Mononuclear cell (primary cell): ENCODE data around the gene CDH18. TPM values are rescaled to one million over a fixed set of nuclear protein-coding genes. Genes with fewer than 3 reads are reported as not detected.

ENCODE experiments used
- H3K27me3 ChIP-seq: 2 replicates; pipeline ENCODE4 v1.6.0; 2011; ENCODE audit warnings: low read length, control low read depth; ENCODE audit not compliant: insufficient read depth
- H3K4me1 ChIP-seq: 2 replicates; pipeline ENCODE4 v1.5.1; 2011; ENCODE audit warnings: mild to moderate bottlenecking, low read length, control low read depth; ENCODE audit not compliant: insufficient read depth
- H3K4me3 ChIP-seq: 2 replicates; pipeline ENCODE4 v1.5.1; 2011; ENCODE audit warnings: mild to moderate bottlenecking, low read length, moderate library complexity
- H3K9me3 ChIP-seq: 2 replicates; pipeline ENCODE4 v1.5.1; 2011; ENCODE audit warnings: low read depth, mild to moderate bottlenecking, control low read depth, low read length
- total RNA-seq: library from RNA; depleted of rRNA; stranded (reverse); fragments of >200 nt; gene quantifications from one replicate; pipeline ENCODE4 v1.2.3, GENCODE V29; 2012

Gene CDH18
- total RNA-seq, 1 donor: not detected

- Histone ChIP-seq H3K27me3 (no peaks in the 10 kb centered on the region), H3K9me3 (peaks cover 5% of the 10 kb centered on the region), H3K4me1 (no peaks in the 10 kb centered on the region), H3K4me3 (no peak overlapping the region)
Measured at GRCh38 chr5:19605846-19606407, 382.1 kb downstream of the CDH18 start.

DNA sequence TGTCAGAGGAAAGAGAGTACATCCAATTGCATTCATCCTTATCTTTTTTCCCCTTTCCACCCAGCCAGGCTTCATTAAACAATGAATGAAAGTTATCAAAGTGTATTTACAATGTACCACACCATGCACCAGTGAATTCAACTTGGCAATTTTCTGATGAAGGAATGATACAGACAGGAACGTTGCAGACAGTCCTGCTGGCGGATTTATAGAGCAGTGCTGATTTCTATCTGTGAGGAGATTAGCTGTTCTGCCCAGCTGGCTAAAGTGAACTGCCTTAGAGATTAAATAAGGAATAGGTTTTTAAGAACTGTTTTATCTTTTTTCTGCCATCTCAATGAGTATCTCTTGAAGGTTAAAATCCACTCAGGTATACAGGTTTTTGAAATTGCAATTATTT, 403.9 kb downstream of the CDH18 start:
- H3K27me3 ChIP-seq: no peaks in the 10 kb centered on the region
- no peaks in the 10 kb centered on the region for H3K9me3 ChIP-seq
- no peaks in the 10 kb centered on the region for H3K4me1 ChIP-seq
- H3K4me3 ChIP-seq: no peak overlapping the region

- Histone ChIP-seq H3K4me1 (no peaks in the 10 kb centered on the region), H3K27me3 (no peaks in the 10 kb centered on the region), H3K9me3 (peaks cover 5% of the 10 kb centered on the region), H3K4me3 (no peak overlapping the region)
Measured at GRCh38 chr5:19577882-19578281, 410.1 kb downstream of the CDH18 start.

DNA sequence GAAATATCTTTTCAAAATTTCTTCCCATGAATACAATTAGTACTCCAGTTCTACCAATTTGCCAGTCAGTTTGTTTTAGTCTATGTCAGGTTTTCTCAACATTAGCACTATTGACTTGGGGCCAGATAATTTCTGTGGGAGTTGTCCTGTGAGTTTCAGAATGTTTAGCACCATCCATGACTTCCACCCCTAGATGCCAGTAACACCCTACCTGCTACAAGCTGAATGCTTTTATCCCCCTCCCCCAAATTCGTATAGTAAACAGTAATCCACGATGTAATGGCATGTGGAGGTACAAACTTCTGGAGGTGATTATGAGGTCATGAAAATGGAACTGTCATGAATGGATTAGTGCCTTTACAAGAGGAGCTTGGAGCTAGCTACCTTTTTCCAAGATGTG, 420.0 kb downstream of the CDH18 start:
- H3K4me1 ChIP-seq: no peaks in the 10 kb centered on the region
- no peak overlapping the region for H3K4me3 ChIP-seq
- H3K9me3 ChIP-seq: no peaks in the 10 kb centered on the region
- H3K27me3 ChIP-seq: no peaks in the 10 kb centered on the region

GRCh38 chr5:19565466-19565865, 422.5 kb downstream of the CDH18 start:
- Histone ChIP-seq H3K9me3 (no peaks in the 10 kb centered on the region), H3K4me3 (no peak overlapping the region), H3K4me1 (no peaks in the 10 kb centered on the region), H3K27me3 (no peaks in the 10 kb centered on the region)

DNA sequence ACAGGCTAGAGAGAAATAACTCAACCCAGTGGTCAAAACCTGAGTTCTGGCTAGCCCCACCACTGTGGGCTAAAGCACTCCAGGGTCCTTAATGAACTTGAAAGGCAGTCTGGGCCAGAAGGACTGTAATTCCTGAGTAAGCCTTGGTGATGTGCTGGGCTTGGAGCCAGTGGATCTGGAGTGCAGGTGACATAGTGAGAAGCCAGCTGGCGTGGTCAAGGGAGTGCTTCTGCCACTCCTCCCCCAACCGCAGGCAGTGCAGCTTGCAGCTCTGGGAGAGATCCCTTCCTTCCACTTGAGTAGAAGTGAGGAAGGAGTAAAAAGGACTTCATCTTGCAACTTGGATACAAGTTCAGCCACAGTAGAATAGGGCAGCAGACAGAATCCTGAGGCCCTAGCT, 424.0 kb downstream of the CDH18 start:
- Histone ChIP-seq H3K4me1 (no peaks in the 10 kb centered on the region), H3K9me3 (no peaks in the 10 kb centered on the region), H3K27me3 (no peaks in the 10 kb centered on the region), H3K4me3 (no peak overlapping the region)

- H3K4me1 ChIP-seq: no peaks in the 10 kb centered on the region
- no peaks in the 10 kb centered on the region for H3K9me3 ChIP-seq
- H3K4me3 ChIP-seq: no peak overlapping the region
- no peaks in the 10 kb centered on the region for H3K27me3 ChIP-seq
Measured at GRCh38 chr5:19555876-19556275, 432.1 kb downstream of the CDH18 start.

DNA sequence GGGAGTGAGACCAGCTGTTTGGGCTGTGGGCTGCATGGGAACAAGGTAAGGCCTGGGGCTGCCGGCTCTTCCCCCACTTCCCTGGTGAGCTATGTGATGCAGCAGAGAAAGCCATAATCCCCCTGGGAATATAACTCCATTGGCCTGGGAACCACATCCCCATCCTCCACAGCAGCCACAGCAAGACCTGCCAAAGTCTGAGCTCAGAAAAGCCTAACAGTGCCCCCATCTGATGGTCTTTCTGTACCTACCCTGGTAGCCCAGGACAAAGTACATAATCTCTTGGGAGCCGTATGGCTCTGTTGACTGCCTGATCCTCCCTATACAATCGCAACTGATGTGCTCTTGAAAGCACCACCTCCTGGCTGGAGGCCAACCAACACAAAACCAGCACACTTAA, 432.6 kb downstream of the CDH18 start:
- H3K4me1 ChIP-seq: no peaks in the 10 kb centered on the region
- no peak overlapping the region for H3K4me3 ChIP-seq
- no peaks in the 10 kb centered on the region for H3K27me3 ChIP-seq
- H3K9me3 ChIP-seq: no peaks in the 10 kb centered on the region

GRCh38 chr5:19554524-19554923, 433.5 kb downstream of the CDH18 start:
- Histone ChIP-seq H3K27me3 (no peaks in the 10 kb centered on the region), H3K9me3 (no peaks in the 10 kb centered on the region), H3K4me3 (no peak overlapping the region), H3K4me1 (no peaks in the 10 kb centered on the region)

DNA sequence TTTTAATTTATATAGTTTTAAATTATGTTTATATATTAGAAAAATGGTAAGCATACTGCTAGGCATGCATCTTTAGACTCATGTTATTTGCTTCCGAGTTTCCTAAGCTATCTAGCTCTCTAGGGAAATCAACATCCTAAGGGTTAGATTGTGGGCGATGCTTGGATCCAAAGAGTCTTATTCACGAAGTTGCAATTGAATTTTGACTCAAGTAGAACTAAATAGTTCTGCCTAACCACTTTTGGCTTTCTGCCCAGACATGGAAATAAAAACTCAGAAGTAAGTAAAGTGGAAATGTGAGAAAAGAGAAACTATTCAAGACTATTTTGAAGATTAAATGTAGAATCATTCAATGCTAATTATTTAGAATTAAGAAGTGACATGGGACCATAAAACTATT, 440.4 kb downstream of the CDH18 start:
- H3K9me3 ChIP-seq: no peaks in the 10 kb centered on the region
- H3K27me3 ChIP-seq: no peaks in the 10 kb centered on the region
- H3K4me3 ChIP-seq: no peak overlapping the region
- no peaks in the 10 kb centered on the region for H3K4me1 ChIP-seq

DNA sequence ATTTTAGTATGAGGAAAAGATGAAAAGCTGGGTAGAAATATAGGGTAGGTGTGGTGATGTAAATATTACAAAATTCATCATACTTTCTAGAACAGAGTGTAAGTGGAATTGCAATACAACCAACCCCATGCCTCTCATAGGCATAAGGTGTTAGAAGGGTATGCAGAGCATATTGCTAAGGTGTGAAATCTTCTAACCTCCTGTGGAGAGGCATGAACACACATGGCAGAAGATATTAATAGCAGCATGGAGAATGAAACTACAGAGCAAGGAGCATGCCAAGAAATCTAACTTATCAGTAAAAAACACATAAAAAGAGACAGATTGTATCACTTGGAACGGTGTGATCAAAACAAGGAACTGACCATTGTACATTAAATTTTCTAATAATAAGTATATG, 441.5 kb downstream of the CDH18 start:
- Histone ChIP-seq H3K27me3 (no peaks in the 10 kb centered on the region), H3K4me3 (no peak overlapping the region), H3K4me1 (no peaks in the 10 kb centered on the region), H3K9me3 (no peaks in the 10 kb centered on the region)

DNA sequence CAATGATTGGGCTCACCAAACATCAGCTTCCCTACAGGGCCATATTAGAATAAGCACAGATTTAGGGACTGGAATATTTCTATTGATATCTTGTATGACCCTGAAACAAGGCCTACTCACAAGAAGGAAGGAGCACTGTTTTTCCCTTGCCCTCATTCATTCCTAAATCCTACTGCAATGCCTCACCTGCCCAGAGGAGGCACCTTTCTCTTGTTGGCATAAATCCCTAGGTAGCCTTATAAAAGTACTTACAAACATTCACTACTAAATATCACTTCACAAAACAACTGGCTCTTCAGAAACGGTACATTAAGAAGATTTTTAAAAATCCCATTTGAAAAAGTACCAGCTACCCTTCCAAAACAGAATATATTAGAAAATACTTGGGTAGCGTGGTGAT, 449.4 kb downstream of the CDH18 start:
- no peaks in the 10 kb centered on the region for H3K4me1 ChIP-seq
- H3K27me3 ChIP-seq: no peaks in the 10 kb centered on the region
- H3K9me3 ChIP-seq: no peaks in the 10 kb centered on the region
- no peak overlapping the region for H3K4me3 ChIP-seq

DNA sequence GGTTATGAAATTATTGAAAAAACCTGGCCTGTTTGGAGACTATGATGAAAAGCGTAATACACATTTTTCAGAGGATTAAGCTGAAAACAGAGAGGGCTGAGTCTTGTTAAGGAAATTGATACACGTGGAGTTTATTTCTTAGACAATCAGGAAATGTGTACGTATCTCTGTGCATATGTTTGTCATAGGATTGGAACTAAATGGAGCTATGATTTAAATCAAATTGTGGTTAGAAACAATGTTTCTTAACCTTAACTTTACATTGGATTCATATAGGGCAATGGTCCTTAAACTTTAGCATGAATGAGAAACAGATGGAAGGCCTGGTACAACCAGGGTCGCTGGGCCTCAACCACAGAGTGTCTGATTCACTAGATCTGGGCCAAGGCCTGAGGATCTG, 451.6 kb downstream of the CDH18 start:
- H3K4me3 ChIP-seq: no peak overlapping the region
- no peaks in the 10 kb centered on the region for H3K4me1 ChIP-seq
- no peaks in the 10 kb centered on the region for H3K27me3 ChIP-seq
- peaks cover 7% of the 10 kb centered on the region for H3K9me3 ChIP-seq

- Histone ChIP-seq H3K27me3 (no peaks in the 10 kb centered on the region), H3K4me1 (no peaks in the 10 kb centered on the region), H3K4me3 (no peak overlapping the region), H3K9me3 (peaks cover 7% of the 10 kb centered on the region)
Measured at GRCh38 chr5:19534751-19535150, 453.2 kb downstream of the CDH18 start.

DNA sequence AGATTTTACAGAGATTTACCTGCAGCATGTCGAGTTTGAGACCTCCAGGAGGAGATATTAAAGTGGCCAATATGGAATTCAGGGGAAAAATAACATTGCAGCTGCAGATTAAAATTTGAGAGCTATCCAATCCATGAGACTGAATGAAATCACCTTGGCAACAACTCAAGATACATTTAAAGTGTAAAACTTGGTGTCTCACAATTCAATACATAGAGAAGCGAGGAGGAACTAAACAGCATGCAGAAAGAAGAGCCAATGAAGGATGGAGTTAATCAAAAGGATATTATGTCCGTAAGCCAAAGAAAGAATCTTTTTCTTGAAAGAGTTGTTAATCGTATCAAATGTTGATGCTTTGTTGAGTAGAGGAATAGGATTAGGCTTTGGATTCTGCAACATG, 455.1 kb downstream of the CDH18 start:
- Histone ChIP-seq H3K27me3 (no peaks in the 10 kb centered on the region), H3K4me3 (no peak overlapping the region)

GRCh38 chr5:19531374-19531952, 456.5 kb downstream of the CDH18 start:
- Histone ChIP-seq H3K27me3 (no peaks in the 10 kb centered on the region), H3K9me3 (peaks cover 7% of the 10 kb centered on the region), H3K4me1 (no peaks in the 10 kb centered on the region), H3K4me3 (no peak overlapping the region)

More for the DNA sequence above, 455.1 kb downstream of the CDH18 start:
- Histone ChIP-seq H3K9me3 (peaks cover 7% of the 10 kb centered on the region), H3K4me1 (no peaks in the 10 kb centered on the region)
